ENCODE measurements around the gene CCKAR. TPM values are rescaled to one million over a fixed set of nuclear protein-coding genes. Genes with fewer than 3 reads are reported as not detected.

Gene CCKAR
- total RNA-seq, 1 experiment from 2014 or later: not detected

Other genes starting within 250 kb of the CCKAR start
- gene RBPJ, start 169.5 kb downstream of the CCKAR start, total RNA-seq (2014; rRNA removed; shearing (Covaris generic)): 65.4 and 103 TPM in 2 replicates
- gene TBC1D19, start 93.6 kb upstream of the CCKAR start, total RNA-seq (2014; rRNA removed; shearing (Covaris generic)): 3.7 and 3.8 TPM in 2 replicates

All from H7 (cell line).